Neural progenitor cell (in vitro differentiated cells): ENCODE results near the gene SERPINB6.

Source experiments
- CTCF ChIP-seq: fragments of 200-600 bp; sonication (generic); IDR thresholded peaks from 2 replicates; pipeline ENCODE4 v1.5.1; 2017; ENCODE audit warnings: antibody characterized with exemption, mild to moderate bottlenecking
- EZH2 ChIP-seq: fragments of 200-600 bp; sonication (generic); IDR thresholded peaks from 2 replicates; pipeline ENCODE4 v1.6.1; 2017; ENCODE audit warnings: antibody characterized with exemption, mild to moderate bottlenecking, moderate library complexity
- EZH2phosphoT487 ChIP-seq: fragments of 200-600 bp; sonication (generic); IDR thresholded peaks from 2 replicates; pipeline ENCODE4 v1.6.1; 2017; ENCODE audit warnings: antibody characterized with exemption

- TF ChIP-seq CTCF (no peak), EZH2 (no peak), EZH2phosphoT487 (no peak)
Measured at GRCh38 chr6:2944405-2945152, 26.8 kb downstream of the SERPINB6 start.
